HEK293 (cell line): ENCODE measurements around the gene PTTG1.
A peak's percentile ranks its signal among the peaks of the same experiment; 100 is the strongest.

Experiments used
- CTCF ChIA-PET: fragments of 350-600 bp; formaldehyde crosslinking; extraction: SDS; loops from one replicate; lab custom pipeline; 2021; ENCODE audit warnings: antibody characterized with exemption; lab: Yijun Ruan, JAX
- POLR2A ChIA-PET: fragments of 300-600 bp; formaldehyde crosslinking; extraction: SDS; loops from one replicate; lab custom pipeline; 2020; ENCODE audit warnings: antibody characterized with exemption, inconsistent platforms; lab: Yijun Ruan, JAX
- H3K27ac ChIP-seq: fragments of 200-500 bp; sonication (Bioruptor generic); 2 replicates; pipeline ENCODE4 v1.5.1; 2014; ENCODE audit warnings: low read depth, low read length, control low read depth, inconsistent platforms; ENCODE audit errors: extremely low read depth
- H3K36me3 ChIP-seq, 2 experiments: fragments of 200-500 bp in 1 of 2; sonication (Bioruptor generic) in 1 of 2; 1 replicate in 1 of 2; 2 replicates in 1 of 2; pipeline ENCODE4 v1.5.1; 2014 to 2017; ENCODE audit warnings: inconsistent platforms in 2 of 2, low read length in 2 of 2; ENCODE audit not compliant: control insufficient read depth in 2 of 2, insufficient read depth in 1 of 2
- H3K4me1 ChIP-seq: fragments of 200-500 bp; sonication (Bioruptor generic); 2 replicates; pipeline ENCODE4 v1.5.1; 2014; ENCODE audit warnings: mild to moderate bottlenecking, low read length, inconsistent platforms; ENCODE audit not compliant: control insufficient read depth, insufficient read depth
- H3K4me3 ChIP-seq: 2 replicates; pipeline ENCODE4 v1.5.1; 2011; ENCODE audit warnings: low read depth, mild to moderate bottlenecking, control low read depth, low read length, moderate library complexity
- H3K9me3 ChIP-seq: fragments of 200-500 bp; sonication (Bioruptor generic); 2 replicates; pipeline ENCODE4 v1.5.1; 2014; ENCODE audit warnings: low read depth, low read length, inconsistent platforms; ENCODE audit not compliant: control insufficient read depth, insufficient read depth
- HOXD13 ChIP-seq: sonication (generic); formaldehyde crosslinking; IDR thresholded peaks from 2 replicates; pipeline ENCODE4 v1.8.0; 2022; ENCODE audit warnings: missing genetic modification reagents, borderline replicate concordance
- KLF10 ChIP-seq: fragments of 450-650 bp; IDR thresholded peaks from 2 replicates; pipeline ENCODE4 v1.5.1; 2018; ENCODE audit warnings: missing biosample characterization, mild to moderate bottlenecking, missing genetic modification characterization
- MEIS1 ChIP-seq: sonication (generic); formaldehyde crosslinking; IDR thresholded peaks from 2 replicates; pipeline ENCODE4 v1.8.1; 2022; ENCODE audit warnings: missing genetic modification reagents, mild to moderate bottlenecking, borderline replicate concordance
- SP2 ChIP-seq: fragments of 450-650 bp; formaldehyde crosslinking; IDR thresholded peaks from 2 replicates; pipeline ENCODE4 v1.5.1; 2016; ENCODE audit warnings: missing biosample characterization, missing genetic modification characterization
- ZBTB44 ChIP-seq: fragments of 450-650 bp; IDR thresholded peaks from 2 replicates; pipeline ENCODE4 v1.5.1; 2018; ENCODE audit warnings: missing biosample characterization, mild to moderate bottlenecking, missing genetic modification characterization
- ZBTB8A ChIP-seq: fragments of 450-650 bp; formaldehyde crosslinking; IDR thresholded peaks from 2 replicates; pipeline ENCODE4 v1.5.1; 2016; ENCODE audit warnings: missing biosample characterization, missing genetic modification characterization
- ZIC2 ChIP-seq: fragments of 450-650 bp; formaldehyde crosslinking; IDR thresholded peaks from 2 replicates; pipeline ENCODE4 v1.5.1; 2016; ENCODE audit warnings: missing biosample characterization, missing genetic modification characterization
- ZNF114 ChIP-seq: fragments of 450-650 bp; formaldehyde crosslinking; IDR thresholded peaks from 2 replicates; pipeline ENCODE4 v1.5.0; 2017; ENCODE audit warnings: missing biosample characterization, missing genetic modification characterization
- ZNF133 ChIP-seq: fragments of 450-650 bp; formaldehyde crosslinking; IDR thresholded peaks from 2 replicates; pipeline ENCODE4 v1.5.1; 2016; ENCODE audit warnings: missing biosample characterization, missing genetic modification characterization
- ZNF157 ChIP-seq: fragments of 450-650 bp; formaldehyde crosslinking; IDR thresholded peaks from 2 replicates; pipeline ENCODE4 v1.5.1; 2016; ENCODE audit warnings: missing biosample characterization, missing genetic modification characterization
- ZNF211 ChIP-seq: fragments of 450-650 bp; formaldehyde crosslinking; IDR thresholded peaks from 2 replicates; pipeline ENCODE4 v1.5.1; 2016; ENCODE audit warnings: low read depth, missing biosample characterization, missing genetic modification characterization
- ZNF274 ChIP-seq, 2 experiments: fragments of 200-500 bp in 1 of 2; fragments of 450-650 bp in 1 of 2; sonication (Bioruptor generic) in 1 of 2; formaldehyde crosslinking in 1 of 2; IDR thresholded peaks; 2 replicates each; pipeline versions ENCODE4 v1.5.1 to v1.6.1; 2014 to 2016; ENCODE audit warnings: borderline replicate concordance in 1 of 2, inconsistent platforms in 1 of 2, low read length in 1 of 2, missing biosample characterization in 1 of 2, missing genetic modification characterization in 1 of 2
- ZNF335 ChIP-seq: fragments of 450-650 bp; formaldehyde crosslinking; conservative IDR thresholded peaks from 2 replicates; pipeline ENCODE4 v1.5.1; 2016; ENCODE audit warnings: missing biosample characterization, missing genetic modification characterization
- ZNF37A ChIP-seq: fragments of 450-650 bp; IDR thresholded peaks from 2 replicates; pipeline ENCODE4 v1.5.1; 2018; ENCODE audit warnings: missing biosample characterization, missing genetic modification characterization
- ZNF510 ChIP-seq: fragments of 450-650 bp; formaldehyde crosslinking; IDR thresholded peaks from 2 replicates; pipeline ENCODE4 v1.5.1; 2018; ENCODE audit warnings: mild to moderate bottlenecking, missing genetic modification characterization, missing biosample characterization; ENCODE audit not compliant: insufficient replicate concordance
- ZNF518A ChIP-seq: fragments of 450-650 bp; formaldehyde crosslinking; conservative IDR thresholded peaks from 2 replicates; pipeline ENCODE4 v1.5.1; 2016; ENCODE audit warnings: low read depth, missing biosample characterization, missing genetic modification characterization
- ZNF530 ChIP-seq: fragments of 450-650 bp; formaldehyde crosslinking; IDR thresholded peaks from 2 replicates; pipeline ENCODE4 v1.5.1; 2016; ENCODE audit warnings: low read depth, missing biosample characterization, missing genetic modification characterization
- ZNF544 ChIP-seq: fragments of 450-650 bp; formaldehyde crosslinking; IDR thresholded peaks from 2 replicates; pipeline ENCODE4 v1.5.0; 2017; ENCODE audit warnings: missing biosample characterization, missing genetic modification characterization
- ZNF610 ChIP-seq: fragments of 450-650 bp; formaldehyde crosslinking; IDR thresholded peaks from 2 replicates; pipeline ENCODE4 v1.5.1; 2016; ENCODE audit warnings: missing biosample characterization, missing genetic modification characterization, borderline replicate concordance
- ZNF837 ChIP-seq: fragments of 450-650 bp; formaldehyde crosslinking; IDR thresholded peaks from 2 replicates; pipeline ENCODE4 v1.5.1; 2016; ENCODE audit warnings: missing biosample characterization, missing genetic modification characterization
- ZSCAN30 ChIP-seq: fragments of 450-650 bp; IDR thresholded peaks from 2 replicates; pipeline ENCODE4 v1.5.1; 2018; ENCODE audit warnings: missing biosample characterization, mild to moderate bottlenecking, missing genetic modification characterization, moderate library complexity
- TF ChIP-seq, protein P1 (sequence below): fragments of 450-650 bp; formaldehyde crosslinking; IDR thresholded peaks from 2 replicates; pipeline ENCODE4 v1.5.1; 2016; ENCODE audit warnings: missing biosample characterization, missing genetic modification characterization

PTTG1 gene

GRCh38 chr5:160460377-160461049 lies 38.9 kb downstream of the PTTG1 start:
- Histone ChIP-seq H3K36me3 (no peaks in the 10 kb centered on the region), H3K9me3 (no peaks in the 10 kb centered on the region), H3K4me1 (peaks cover 8% of the 10 kb centered on the region; the same call in 1 of the 2 replicates), H3K4me3 (no peak overlapping the region), H3K27ac (no peak overlapping the region)
- CTCF ChIA-PET: interaction anchor here (1.2 to 2.8 kb wide), 2 partner anchors 19 to 22 kb away, joined by 3 to 12 read pairs; no protein-coding TSS in a partner anchor
- TF ChIP-seq, protein P1, sequence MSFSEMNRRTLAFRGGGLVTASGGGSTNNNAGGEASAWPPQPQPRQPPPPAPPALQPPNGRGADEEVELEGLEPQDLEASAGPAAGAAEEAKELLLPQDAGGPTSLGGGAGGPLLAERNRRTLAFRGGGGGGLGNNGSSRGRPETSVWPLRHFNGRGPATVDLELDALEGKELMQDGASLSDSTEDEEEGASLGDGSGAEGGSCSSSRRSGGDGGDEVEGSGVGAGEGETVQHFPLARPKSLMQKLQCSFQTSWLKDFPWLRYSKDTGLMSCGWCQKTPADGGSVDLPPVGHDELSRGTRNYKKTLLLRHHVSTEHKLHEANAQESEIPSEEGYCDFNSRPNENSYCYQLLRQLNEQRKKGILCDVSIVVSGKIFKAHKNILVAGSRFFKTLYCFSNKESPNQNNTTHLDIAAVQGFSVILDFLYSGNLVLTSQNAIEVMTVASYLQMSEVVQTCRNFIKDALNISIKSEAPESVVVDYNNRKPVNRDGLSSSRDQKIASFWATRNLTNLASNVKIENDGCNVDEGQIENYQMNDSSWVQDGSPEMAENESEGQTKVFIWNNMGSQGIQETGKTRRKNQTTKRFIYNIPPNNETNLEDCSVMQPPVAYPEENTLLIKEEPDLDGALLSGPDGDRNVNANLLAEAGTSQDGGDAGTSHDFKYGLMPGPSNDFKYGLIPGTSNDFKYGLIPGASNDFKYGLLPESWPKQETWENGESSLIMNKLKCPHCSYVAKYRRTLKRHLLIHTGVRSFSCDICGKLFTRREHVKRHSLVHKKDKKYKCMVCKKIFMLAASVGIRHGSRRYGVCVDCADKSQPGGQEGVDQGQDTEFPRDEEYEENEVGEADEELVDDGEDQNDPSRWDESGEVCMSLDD (tag by site-specific recombination): no peak
- TF ChIP-seq SP2 (tag by site-specific recombination): no peak
- no peak for TF ChIP-seq ZNF157 (tag by site-specific recombination)
- no peak for TF ChIP-seq ZNF133 (tag by site-specific recombination)
- POLR2A ChIA-PET: interaction anchor here (0.6 kb wide), 1 partner anchor 42 kb away, joined by 3 read pairs; the partner anchor contains the start of gene SLU7

DNA sequence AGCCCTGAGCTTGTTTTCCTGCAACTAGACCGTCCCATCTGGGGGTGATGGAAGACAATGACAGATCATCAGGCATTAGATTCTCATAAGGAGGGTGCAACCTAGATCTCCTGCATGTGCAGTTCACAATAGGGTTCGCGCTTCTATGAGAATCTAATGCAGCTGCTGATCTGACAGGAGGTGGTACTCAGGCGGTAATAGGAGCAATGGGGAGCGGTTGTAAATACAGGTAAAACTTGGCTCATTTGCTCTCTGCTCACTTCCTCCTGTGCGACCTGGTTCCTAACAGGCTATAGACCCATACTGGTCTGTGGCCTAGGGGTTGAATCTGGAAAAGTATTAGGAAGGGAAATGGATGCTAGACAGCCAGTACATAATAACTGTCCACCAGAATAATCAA lies 39.7 kb downstream of the PTTG1 start:
- H3K9me3 ChIP-seq: no peaks in the 10 kb centered on the region
- no peaks in the 10 kb centered on the region for H3K36me3 ChIP-seq
- no peak overlapping the region for H3K4me3 ChIP-seq
- CTCF ChIA-PET: interaction anchor here (2.8 kb wide), 1 partner anchor 23 kb away, joined by 12 read pairs; no protein-coding TSS in a partner anchor
- H3K27ac ChIP-seq: no peak overlapping the region
- POLR2A ChIA-PET: no interaction called here
- TF ChIP-seq ZSCAN30 (tag by site-specific recombination) (no peak), ZNF610 (tag by site-specific recombination) (peak; percentile 100), KLF10 (no peak), ZNF37A (no peak)
- H3K4me1 ChIP-seq: peaks cover 8% of the 10 kb centered on the region; the same call in 1 of the 2 replicates

DNA sequence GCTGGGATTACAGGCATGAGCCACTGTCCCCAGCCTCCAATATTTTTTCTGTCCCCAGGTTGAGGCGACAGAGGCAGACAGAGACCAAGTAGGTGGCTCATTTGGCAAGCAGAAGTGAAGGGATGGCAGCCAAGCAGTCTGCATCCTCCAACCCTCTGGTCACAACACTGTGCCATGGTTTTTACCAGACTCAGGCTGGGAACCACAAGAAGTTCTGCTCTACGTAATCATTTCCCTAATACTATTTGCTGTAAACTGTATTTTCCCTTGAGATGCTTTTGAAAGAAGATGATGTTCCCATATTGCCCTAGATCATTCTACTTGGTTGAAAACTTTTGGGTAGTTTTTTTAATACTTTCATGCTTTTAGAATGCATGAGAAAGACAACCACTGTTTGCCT lies 40.5 kb downstream of the PTTG1 start:
- ChIA-PET POLR2A (no interaction called here), CTCF (no interaction called here)
- H3K4me3 ChIP-seq: no peak overlapping the region
- peaks cover 8% of the 10 kb centered on the region; the same call in 1 of the 2 replicates for H3K4me1 ChIP-seq
- H3K27ac ChIP-seq: no peak overlapping the region
- H3K9me3 ChIP-seq: no peaks in the 10 kb centered on the region
- H3K36me3 ChIP-seq: no peaks in the 10 kb centered on the region
- TF ChIP-seq ZIC2 (no peak), ZNF518A (tag by site-specific recombination) (no peak), HOXD13 (no peak), ZBTB8A (tag by site-specific recombination) (no peak), ZNF211 (tag by site-specific recombination) (no peak), ZNF510 (tag by site-specific recombination) (no peak), ZNF335 (no peak), ZBTB44 (no peak), ZNF544 (no peak), ZNF837 (no peak), MEIS1 (CRISPR knock-in tag) (no peak), ZNF274 (IDR thresholded peaks at IDR 0.05; ENCODE audit: low read length) (no peak), ZNF274 (tag by site-specific recombination; IDR thresholded peaks at IDR 0.05; ENCODE audit: borderline replicate concordance) (no peak), ZNF530 (no peak), ZNF114 (no peak)
